ENCODE data around the gene ATP9B.

DNA sequence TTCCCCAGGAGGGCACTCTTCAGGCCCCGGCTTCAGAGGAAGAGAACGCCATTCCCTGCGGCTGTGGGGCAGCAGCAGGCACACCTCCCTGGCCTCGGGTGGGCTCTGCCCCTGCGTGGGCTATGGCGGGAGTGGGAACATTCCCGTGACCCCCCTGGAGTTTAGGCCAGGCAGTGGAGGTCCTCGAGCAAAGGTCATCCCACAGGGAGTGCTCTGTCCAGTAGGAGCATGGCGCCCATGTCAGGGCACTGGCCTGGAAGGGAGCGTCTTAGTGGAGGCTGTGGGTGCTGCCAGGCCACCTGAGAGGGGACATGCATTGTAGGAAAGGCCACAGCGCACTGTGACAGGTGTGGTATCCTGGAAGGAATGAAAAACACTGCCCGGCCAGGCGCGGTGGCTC is 317.4 kb downstream of the ATP9B start:
- TF ChIP-seq, protein P1, sequence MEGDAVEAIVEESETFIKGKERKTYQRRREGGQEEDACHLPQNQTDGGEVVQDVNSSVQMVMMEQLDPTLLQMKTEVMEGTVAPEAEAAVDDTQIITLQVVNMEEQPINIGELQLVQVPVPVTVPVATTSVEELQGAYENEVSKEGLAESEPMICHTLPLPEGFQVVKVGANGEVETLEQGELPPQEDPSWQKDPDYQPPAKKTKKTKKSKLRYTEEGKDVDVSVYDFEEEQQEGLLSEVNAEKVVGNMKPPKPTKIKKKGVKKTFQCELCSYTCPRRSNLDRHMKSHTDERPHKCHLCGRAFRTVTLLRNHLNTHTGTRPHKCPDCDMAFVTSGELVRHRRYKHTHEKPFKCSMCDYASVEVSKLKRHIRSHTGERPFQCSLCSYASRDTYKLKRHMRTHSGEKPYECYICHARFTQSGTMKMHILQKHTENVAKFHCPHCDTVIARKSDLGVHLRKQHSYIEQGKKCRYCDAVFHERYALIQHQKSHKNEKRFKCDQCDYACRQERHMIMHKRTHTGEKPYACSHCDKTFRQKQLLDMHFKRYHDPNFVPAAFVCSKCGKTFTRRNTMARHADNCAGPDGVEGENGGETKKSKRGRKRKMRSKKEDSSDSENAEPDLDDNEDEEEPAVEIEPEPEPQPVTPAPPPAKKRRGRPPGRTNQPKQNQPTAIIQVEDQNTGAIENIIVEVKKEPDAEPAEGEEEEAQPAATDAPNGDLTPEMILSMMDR (IDR thresholded peaks at IDR 0.05): no peak
- TF ChIP-seq TCF7L2 (IDR thresholded peaks at IDR 0.05; ENCODE audit: low read depth, low read length): no peak

Measured in Panc1 (cell line).